ENCODE measurements around the gene NFKB1. TPM values are rescaled to one million over a fixed set of nuclear protein-coding genes. Genes with fewer than 3 reads are reported as not detected.

NFKB1 gene
- polyA plus RNA-seq, 4 donors, result 24.7 to 30.8 (median 29.3) TPM

GRCh38 chr4:102527695-102528283 is 26.6 kb downstream of the NFKB1 start:
- DNase-seq (ENCODE audit: low read depth in 4 of 4, low spot score in 3 of 4), result no peak

- DNase-seq (ENCODE audit: low read depth in 4 of 4, low spot score in 3 of 4), result no peak
Observed at GRCh38 chr4:102529977-102530376, 28.8 kb downstream of the NFKB1 start.

- no peak for DNase-seq (ENCODE audit: low read depth in 4 of 4, low spot score in 3 of 4)
Observed at GRCh38 chr4:102530986-102531385, 29.8 kb downstream of the NFKB1 start.

- DNase-seq (ENCODE audit: low read depth in 4 of 4, low spot score in 3 of 4), result no peak
Observed at GRCh38 chr4:102531462-102531861, 30.3 kb downstream of the NFKB1 start.

GRCh38 chr4:102533348-102533747 is 32.2 kb downstream of the NFKB1 start:
- DNase-seq (ENCODE audit: low read depth in 4 of 4, low spot score in 3 of 4), result no peak

- DNase-seq (ENCODE audit: low read depth in 4 of 4, low spot score in 3 of 4), result no peak
Observed at GRCh38 chr4:102533904-102534303, 32.7 kb downstream of the NFKB1 start.

- DNase-seq (ENCODE audit: low read depth in 4 of 4, low spot score in 3 of 4), result no peak
Observed at GRCh38 chr4:102534845-102535244, 33.7 kb downstream of the NFKB1 start.

GRCh38 chr4:102535398-102536082 is 34.4 kb downstream of the NFKB1 start:
- DNase-seq (ENCODE audit: low read depth in 4 of 4, low spot score in 3 of 4), result no peak

- no peak for DNase-seq (ENCODE audit: low read depth in 4 of 4, low spot score in 3 of 4)
Observed at GRCh38 chr4:102536768-102537167, 35.6 kb downstream of the NFKB1 start.

- DNase-seq (ENCODE audit: low read depth in 4 of 4, low spot score in 3 of 4), result no peak
Observed at GRCh38 chr4:102537269-102537668, 36.1 kb downstream of the NFKB1 start.

GRCh38 chr4:102541697-102542096 is 40.5 kb downstream of the NFKB1 start:
- no peak for DNase-seq (ENCODE audit: low read depth in 4 of 4, low spot score in 3 of 4)

- no peak for DNase-seq (ENCODE audit: low read depth in 4 of 4, low spot score in 3 of 4)
Observed at GRCh38 chr4:102543030-102543928, 42.1 kb downstream of the NFKB1 start.

GRCh38 chr4:102546635-102547034 is 45.5 kb downstream of the NFKB1 start:
- DNase-seq (ENCODE audit: low read depth in 4 of 4, low spot score in 3 of 4), result no peak

- DNase-seq (ENCODE audit: low read depth in 4 of 4, low spot score in 3 of 4), result no peak
Observed at GRCh38 chr4:102547973-102548372, 46.8 kb downstream of the NFKB1 start.

- no peak for DNase-seq (ENCODE audit: low read depth in 4 of 4, low spot score in 3 of 4)
Observed at GRCh38 chr4:102551958-102552565, 50.9 kb downstream of the NFKB1 start.

- DNase-seq (ENCODE audit: low read depth in 4 of 4, low spot score in 3 of 4), result no peak
Observed at GRCh38 chr4:102552781-102553180, 51.6 kb downstream of the NFKB1 start.

- DNase-seq (ENCODE audit: low read depth in 4 of 4, low spot score in 3 of 4), result no peak
Observed at GRCh38 chr4:102553982-102554381, 52.8 kb downstream of the NFKB1 start.

- no peak for DNase-seq (ENCODE audit: low read depth in 4 of 4, low spot score in 3 of 4)
Observed at GRCh38 chr4:102554482-102554881, 53.3 kb downstream of the NFKB1 start.

GRCh38 chr4:102554992-102555391 is 53.8 kb downstream of the NFKB1 start:
- no peak for DNase-seq (ENCODE audit: low read depth in 4 of 4, low spot score in 3 of 4)

- no peak for DNase-seq (ENCODE audit: low read depth in 4 of 4, low spot score in 3 of 4)
Observed at GRCh38 chr4:102557636-102558035, 56.5 kb downstream of the NFKB1 start.

- no peak for DNase-seq (ENCODE audit: low read depth in 4 of 4, low spot score in 3 of 4)
Observed at GRCh38 chr4:102560115-102560514, 59.0 kb downstream of the NFKB1 start.
